ENCODE results near the gene TMEM266. TPM values are rescaled to one million over a fixed set of nuclear protein-coding genes. Genes with fewer than 3 reads are reported as not detected.
A peak's percentile ranks its signal among the peaks of the same experiment; 100 is the strongest.

TMEM266 gene
- total and polyA plus RNA-seq, 2 experiments from 2014 or later = 0.42 to 5.0 TPM

DNA sequence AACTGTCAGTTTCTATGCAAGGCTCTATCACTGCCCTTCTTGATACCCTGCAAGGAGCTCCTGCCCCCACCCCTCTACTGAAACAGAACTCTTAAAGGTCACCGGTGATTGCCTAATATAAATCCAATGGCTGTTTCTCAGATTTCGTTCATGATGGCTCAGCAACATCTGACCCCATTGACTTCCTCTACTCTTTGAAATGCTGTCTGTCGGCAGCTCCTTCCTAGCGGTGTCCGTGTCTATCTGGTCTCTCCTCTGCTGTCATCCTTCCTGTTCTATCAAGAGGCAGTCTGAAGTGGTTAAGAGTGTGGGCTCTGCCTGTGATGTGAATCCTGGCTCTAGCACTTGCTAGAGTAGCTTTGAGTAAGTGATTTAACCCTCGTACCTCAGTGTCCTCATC, 5.5 kb downstream of the TMEM266 start (continued):
- TF ChIP-seq, protein P1, sequence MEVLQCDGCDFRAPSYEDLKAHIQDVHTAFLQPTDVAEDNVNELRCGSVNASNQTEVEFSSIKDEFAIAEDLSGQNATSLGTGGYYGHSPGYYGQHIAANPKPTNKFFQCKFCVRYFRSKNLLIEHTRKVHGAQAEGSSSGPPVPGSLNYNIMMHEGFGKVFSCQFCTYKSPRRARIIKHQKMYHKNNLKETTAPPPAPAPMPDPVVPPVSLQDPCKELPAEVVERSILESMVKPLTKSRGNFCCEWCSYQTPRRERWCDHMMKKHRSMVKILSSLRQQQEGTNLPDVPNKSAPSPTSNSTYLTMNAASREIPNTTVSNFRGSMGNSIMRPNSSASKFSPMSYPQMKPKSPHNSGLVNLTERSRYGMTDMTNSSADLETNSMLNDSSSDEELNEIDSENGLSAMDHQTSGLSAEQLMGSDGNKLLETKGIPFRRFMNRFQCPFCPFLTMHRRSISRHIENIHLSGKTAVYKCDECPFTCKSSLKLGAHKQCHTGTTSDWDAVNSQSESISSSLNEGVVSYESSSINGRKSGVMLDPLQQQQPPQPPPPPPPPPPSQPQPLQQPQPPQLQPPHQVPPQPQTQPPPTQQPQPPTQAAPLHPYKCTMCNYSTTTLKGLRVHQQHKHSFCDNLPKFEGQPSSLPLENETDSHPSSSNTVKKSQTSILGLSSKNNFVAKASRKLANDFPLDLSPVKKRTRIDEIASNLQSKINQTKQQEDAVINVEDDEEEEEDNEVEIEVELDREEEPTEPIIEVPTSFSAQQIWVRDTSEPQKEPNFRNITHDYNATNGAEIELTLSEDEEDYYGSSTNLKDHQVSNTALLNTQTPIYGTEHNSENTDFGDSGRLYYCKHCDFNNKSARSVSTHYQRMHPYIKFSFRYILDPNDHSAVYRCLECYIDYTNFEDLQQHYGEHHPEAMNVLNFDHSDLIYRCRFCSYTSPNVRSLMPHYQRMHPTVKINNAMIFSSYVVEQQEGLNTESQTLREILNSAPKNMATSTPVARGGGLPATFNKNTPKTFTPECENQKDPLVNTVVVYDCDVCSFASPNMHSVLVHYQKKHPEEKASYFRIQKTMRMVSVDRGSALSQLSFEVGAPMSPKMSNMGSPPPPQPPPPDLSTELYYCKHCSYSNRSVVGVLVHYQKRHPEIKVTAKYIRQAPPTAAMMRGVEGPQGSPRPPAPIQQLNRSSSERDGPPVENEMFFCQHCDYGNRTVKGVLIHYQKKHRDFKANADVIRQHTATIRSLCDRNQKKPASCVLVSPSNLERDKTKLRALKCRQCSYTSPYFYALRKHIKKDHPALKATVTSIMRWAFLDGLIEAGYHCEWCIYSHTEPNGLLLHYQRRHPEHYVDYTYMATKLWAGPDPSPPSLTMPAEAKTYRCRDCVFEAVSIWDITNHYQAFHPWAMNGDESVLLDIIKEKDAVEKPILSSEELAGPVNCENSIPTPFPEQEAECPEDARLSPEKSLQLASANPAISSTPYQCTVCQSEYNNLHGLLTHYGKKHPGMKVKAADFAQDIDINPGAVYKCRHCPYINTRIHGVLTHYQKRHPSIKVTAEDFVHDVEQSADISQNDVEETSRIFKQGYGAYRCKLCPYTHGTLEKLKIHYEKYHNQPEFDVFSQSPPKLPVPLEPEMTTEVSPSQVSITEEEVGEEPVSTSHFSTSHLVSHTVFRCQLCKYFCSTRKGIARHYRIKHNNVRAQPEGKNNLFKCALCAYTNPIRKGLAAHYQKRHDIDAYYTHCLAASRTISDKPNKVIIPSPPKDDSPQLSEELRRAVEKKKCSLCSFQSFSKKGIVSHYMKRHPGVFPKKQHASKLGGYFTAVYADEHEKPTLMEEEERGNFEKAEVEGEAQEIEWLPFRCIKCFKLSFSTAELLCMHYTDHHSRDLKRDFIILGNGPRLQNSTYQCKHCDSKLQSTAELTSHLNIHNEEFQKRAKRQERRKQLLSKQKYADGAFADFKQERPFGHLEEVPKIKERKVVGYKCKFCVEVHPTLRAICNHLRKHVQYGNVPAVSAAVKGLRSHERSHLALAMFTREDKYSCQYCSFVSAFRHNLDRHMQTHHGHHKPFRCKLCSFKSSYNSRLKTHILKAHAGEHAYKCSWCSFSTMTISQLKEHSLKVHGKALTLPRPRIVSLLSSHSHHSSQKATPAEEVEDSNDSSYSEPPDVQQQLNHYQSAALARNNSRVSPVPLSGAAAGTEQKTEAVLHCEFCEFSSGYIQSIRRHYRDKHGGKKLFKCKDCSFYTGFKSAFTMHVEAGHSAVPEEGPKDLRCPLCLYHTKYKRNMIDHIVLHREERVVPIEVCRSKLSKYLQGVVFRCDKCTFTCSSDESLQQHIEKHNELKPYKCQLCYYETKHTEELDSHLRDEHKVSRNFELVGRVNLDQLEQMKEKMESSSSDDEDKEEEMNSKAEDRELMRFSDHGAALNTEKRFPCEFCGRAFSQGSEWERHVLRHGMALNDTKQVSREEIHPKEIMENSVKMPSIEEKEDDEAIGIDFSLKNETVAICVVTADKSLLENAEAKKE (CRISPR knock-in tag; IDR thresholded peaks at IDR 0.05) = no peak
- no peak for TF ChIP-seq CREB1 (CRISPR knock-in tag; IDR thresholded peaks at IDR 0.05; ENCODE audit: low read depth)
- TF ChIP-seq, protein P2, sequence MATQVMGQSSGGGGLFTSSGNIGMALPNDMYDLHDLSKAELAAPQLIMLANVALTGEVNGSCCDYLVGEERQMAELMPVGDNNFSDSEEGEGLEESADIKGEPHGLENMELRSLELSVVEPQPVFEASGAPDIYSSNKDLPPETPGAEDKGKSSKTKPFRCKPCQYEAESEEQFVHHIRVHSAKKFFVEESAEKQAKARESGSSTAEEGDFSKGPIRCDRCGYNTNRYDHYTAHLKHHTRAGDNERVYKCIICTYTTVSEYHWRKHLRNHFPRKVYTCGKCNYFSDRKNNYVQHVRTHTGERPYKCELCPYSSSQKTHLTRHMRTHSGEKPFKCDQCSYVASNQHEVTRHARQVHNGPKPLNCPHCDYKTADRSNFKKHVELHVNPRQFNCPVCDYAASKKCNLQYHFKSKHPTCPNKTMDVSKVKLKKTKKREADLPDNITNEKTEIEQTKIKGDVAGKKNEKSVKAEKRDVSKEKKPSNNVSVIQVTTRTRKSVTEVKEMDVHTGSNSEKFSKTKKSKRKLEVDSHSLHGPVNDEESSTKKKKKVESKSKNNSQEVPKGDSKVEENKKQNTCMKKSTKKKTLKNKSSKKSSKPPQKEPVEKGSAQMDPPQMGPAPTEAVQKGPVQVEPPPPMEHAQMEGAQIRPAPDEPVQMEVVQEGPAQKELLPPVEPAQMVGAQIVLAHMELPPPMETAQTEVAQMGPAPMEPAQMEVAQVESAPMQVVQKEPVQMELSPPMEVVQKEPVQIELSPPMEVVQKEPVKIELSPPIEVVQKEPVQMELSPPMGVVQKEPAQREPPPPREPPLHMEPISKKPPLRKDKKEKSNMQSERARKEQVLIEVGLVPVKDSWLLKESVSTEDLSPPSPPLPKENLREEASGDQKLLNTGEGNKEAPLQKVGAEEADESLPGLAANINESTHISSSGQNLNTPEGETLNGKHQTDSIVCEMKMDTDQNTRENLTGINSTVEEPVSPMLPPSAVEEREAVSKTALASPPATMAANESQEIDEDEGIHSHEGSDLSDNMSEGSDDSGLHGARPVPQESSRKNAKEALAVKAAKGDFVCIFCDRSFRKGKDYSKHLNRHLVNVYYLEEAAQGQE (IDR thresholded peaks at IDR 0.05; ENCODE audit: unreplicated experiment) = no peak
- TF ChIP-seq EZH2phosphoT487 (IDR thresholded peaks at IDR 0.05; ENCODE audit: unreplicated experiment) = no peak

- H2AFZ ChIP-seq = no peak overlapping the region
- TF ChIP-seq, protein P2 (IDR thresholded peaks at IDR 0.05; ENCODE audit: unreplicated experiment) = no peak
- TF ChIP-seq STAT1 (IDR thresholded peaks at IDR 0.05; ENCODE audit: unreplicated experiment) = no peak
- TF ChIP-seq ETS1 (IDR thresholded peaks at IDR 0.05) = no peak
- TF ChIP-seq, protein P3, sequence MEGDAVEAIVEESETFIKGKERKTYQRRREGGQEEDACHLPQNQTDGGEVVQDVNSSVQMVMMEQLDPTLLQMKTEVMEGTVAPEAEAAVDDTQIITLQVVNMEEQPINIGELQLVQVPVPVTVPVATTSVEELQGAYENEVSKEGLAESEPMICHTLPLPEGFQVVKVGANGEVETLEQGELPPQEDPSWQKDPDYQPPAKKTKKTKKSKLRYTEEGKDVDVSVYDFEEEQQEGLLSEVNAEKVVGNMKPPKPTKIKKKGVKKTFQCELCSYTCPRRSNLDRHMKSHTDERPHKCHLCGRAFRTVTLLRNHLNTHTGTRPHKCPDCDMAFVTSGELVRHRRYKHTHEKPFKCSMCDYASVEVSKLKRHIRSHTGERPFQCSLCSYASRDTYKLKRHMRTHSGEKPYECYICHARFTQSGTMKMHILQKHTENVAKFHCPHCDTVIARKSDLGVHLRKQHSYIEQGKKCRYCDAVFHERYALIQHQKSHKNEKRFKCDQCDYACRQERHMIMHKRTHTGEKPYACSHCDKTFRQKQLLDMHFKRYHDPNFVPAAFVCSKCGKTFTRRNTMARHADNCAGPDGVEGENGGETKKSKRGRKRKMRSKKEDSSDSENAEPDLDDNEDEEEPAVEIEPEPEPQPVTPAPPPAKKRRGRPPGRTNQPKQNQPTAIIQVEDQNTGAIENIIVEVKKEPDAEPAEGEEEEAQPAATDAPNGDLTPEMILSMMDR (conservative IDR thresholded peaks at IDR 0.05; ENCODE audit: low read depth in 2 of 2) = no peak
- TF ChIP-seq ZNF114 (CRISPR knock-in tag; IDR thresholded peaks at IDR 0.05) = no peak
Measured at GRCh38 chr15:76065793-76066192, 6.0 kb downstream of the TMEM266 start.

More at GRCh38 chr15:76065793-76066192, 6.0 kb downstream of the TMEM266 start:
- Histone ChIP-seq H3K27ac (ENCODE audit: low read depth) (no peak overlapping the region), H3K4me1 (ENCODE audit: insufficient read depth) (peaks cover 32% of the 10 kb centered on the region), H3K4me2 (no peak overlapping the region), H3K9me2 (ENCODE audit: insufficient read depth) (no peaks in the 10 kb centered on the region), H4K20me1 (replicated peaks; ENCODE audit: insufficient read depth) (no peaks in the 10 kb centered on the region), H3K79me2 (replicated peaks; ENCODE audit: insufficient read depth) (no peaks in the 10 kb centered on the region), H3K27me3 (ENCODE audit: insufficient read depth) (peaks cover 9% of the 10 kb centered on the region), H3F3A (replicated peaks; ENCODE audit: low read depth) (no peaks in the 10 kb centered on the region), H3K36me3 (ENCODE audit: insufficient read depth) (no peaks in the 10 kb centered on the region), H3K4me3 (no peak overlapping the region)
- Mint-ChIP-seq H3K36me3 (ENCODE audit: low read depth) (no peaks in the 10 kb centered on the region), H3K27me3 (ENCODE audit: insufficient read depth, low read depth, poor library complexity) (peaks cover 6% of the 10 kb centered on the region), H3K4me3 (no peak overlapping the region), H3K9me3 (no peaks in the 10 kb centered on the region), H3K4me1 (peaks cover 39% of the 10 kb centered on the region), H3K27ac (peak overlapping the region; percentile 68; the same call in 1 of the 2 replicates)
- peak; percentile 41 for ATAC-seq
- no peak for DNase-seq (ENCODE audit: low spot score)

Data from GM23338 (cell line).